NB4 (cell line): ENCODE measurements around the gene LCN6.
"Not testable (repeated sequence)": the region's sequence is repeated elsewhere in the genome, so short reads cannot be mapped to it uniquely, and the experiment has no call there.

ENCODE experiments used
- POLR2A ChIP-seq: IDR thresholded peaks from 2 replicates; pipeline ENCODE4 v1.6.1; 2011; ENCODE audit warnings: mild to moderate bottlenecking; ENCODE audit not compliant: insufficient read length; ENCODE audit errors: extremely low read depth
- TF ChIP-seq, protein P1 (sequence below): IDR thresholded peaks from one replicate; pipeline ENCODE4 v1.5.1; 2012; ENCODE audit warnings: low read depth, low read length

DNA sequence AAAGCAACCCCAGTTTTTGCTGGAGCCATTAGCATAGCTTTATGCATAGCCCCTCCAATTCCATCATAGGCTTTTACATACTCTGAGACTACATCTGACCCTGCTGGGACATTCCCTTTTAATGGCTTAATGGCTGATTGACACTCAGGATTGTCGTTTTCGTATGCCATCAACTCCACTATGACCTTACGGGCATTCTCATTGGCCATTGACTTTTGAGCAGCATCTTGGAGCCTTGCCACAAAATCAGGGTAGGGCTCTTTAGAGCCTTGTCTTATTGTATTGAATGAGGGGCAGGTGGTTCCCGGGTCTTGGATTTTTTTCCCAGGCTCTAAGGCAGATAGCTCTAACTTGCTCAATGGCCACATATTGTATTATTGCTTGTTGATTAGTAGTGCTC is 38.7 kb upstream of the LCN6 start:
- TF ChIP-seq, protein P1, sequence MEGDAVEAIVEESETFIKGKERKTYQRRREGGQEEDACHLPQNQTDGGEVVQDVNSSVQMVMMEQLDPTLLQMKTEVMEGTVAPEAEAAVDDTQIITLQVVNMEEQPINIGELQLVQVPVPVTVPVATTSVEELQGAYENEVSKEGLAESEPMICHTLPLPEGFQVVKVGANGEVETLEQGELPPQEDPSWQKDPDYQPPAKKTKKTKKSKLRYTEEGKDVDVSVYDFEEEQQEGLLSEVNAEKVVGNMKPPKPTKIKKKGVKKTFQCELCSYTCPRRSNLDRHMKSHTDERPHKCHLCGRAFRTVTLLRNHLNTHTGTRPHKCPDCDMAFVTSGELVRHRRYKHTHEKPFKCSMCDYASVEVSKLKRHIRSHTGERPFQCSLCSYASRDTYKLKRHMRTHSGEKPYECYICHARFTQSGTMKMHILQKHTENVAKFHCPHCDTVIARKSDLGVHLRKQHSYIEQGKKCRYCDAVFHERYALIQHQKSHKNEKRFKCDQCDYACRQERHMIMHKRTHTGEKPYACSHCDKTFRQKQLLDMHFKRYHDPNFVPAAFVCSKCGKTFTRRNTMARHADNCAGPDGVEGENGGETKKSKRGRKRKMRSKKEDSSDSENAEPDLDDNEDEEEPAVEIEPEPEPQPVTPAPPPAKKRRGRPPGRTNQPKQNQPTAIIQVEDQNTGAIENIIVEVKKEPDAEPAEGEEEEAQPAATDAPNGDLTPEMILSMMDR, result not testable (repeated sequence)
- not testable (repeated sequence) for TF ChIP-seq POLR2A
